ENCODE data around the gene TBCCD1. TPM values are rescaled to one million over a fixed set of nuclear protein-coding genes. Genes with fewer than 3 reads are reported as not detected.

The TBCCD1 gene
- total and polyA plus RNA-seq, 2 experiments from 2014 or later, result 5.8 to 16.7 TPM

DNA sequence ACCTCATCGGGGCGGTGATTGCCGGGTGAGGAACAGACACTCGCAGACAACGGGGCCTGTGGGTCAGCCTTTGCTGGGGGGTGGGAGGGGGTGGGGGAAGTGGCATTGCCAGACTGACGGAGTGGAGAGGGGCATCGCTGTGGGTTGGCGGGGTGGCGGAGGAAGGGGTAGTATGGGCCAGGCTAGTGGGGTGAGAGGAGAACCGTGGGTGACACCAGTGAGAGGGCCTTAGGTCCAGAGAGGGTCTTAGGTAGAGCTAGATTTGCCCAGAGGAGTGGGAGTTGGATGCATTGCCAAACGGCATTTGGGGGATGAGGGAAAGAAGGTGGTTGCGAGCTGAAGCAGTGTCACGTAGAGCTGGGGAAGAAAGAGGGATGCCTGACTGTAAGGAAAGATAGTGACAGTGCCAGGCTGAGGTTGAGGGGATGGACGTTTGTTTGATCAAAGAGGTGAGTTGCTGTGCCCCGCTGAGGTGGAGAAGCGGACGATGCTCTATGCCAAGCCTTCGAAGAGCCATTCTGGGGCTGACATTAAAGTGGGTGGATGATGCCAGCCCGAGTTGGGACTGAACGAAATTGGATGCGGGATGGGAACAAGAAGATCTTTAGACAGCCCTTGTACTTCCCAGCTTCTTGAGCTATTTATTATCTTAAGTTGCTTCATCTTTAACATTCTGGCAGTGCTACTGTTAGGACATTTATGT, 4.0 kb upstream of the TBCCD1 start (continued):
- TF ChIP-seq, protein P1, sequence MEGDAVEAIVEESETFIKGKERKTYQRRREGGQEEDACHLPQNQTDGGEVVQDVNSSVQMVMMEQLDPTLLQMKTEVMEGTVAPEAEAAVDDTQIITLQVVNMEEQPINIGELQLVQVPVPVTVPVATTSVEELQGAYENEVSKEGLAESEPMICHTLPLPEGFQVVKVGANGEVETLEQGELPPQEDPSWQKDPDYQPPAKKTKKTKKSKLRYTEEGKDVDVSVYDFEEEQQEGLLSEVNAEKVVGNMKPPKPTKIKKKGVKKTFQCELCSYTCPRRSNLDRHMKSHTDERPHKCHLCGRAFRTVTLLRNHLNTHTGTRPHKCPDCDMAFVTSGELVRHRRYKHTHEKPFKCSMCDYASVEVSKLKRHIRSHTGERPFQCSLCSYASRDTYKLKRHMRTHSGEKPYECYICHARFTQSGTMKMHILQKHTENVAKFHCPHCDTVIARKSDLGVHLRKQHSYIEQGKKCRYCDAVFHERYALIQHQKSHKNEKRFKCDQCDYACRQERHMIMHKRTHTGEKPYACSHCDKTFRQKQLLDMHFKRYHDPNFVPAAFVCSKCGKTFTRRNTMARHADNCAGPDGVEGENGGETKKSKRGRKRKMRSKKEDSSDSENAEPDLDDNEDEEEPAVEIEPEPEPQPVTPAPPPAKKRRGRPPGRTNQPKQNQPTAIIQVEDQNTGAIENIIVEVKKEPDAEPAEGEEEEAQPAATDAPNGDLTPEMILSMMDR (conservative IDR thresholded peaks at IDR 0.05; ENCODE audit: low read depth in 2 of 2), result no peak
- no peak for TF ChIP-seq ZNF114 (CRISPR knock-in tag; IDR thresholded peaks at IDR 0.05)
- no peak for TF ChIP-seq STAT1 (IDR thresholded peaks at IDR 0.05; ENCODE audit: unreplicated experiment)

DNA sequence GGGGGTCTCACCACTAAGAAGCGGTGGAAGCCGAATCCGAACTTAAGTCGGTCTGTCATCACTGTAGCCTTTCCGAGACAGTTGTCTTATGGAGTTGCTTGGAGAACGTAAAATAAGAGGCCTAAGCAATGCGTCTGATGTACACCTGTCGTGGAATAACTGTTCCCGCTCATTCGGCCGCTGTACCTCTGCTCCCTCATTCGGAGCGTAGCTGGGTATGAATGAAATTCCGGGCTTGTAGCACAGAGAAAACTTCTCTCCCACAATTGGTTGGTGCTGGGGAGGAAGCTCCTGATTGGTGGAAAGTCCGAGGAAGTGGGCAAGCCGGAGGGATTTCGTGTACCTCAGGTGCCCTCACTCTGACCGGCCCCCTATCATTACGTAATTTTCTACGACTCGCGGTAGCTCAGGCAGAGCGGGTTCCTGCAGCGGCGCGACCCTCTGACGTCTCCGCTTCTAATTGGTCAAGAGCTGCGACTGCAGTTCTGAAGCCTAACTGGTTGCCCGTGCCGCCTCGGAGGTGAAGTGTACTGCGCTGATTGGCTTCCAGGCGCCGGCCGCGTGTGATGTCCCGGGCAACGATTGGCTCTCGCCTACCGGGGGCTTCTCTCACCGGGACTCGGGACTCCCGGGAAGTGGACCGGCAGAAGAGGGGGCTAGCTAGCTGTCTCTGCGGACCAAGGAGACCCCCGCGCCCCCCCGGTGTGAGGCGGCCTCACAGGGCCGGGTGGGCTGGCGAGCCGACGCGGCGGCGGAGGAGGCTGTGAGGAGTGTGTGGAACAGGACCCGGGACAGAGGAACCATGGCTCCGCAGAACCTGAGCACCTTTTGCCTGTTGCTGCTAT, 3.2 kb upstream of the TBCCD1 start, which contains the start of gene DNAJB11:
Gene DNAJB11, plus strand, starts transcription at position 625 of the 845 bp plus-strand sequence. Its CDS starts 178 bp downstream, at position 803.
- DNase-seq (ENCODE audit: low spot score), result peak; percentile 100
- no peaks in the 10 kb centered on the region for H3K9me2 ChIP-seq (ENCODE audit: insufficient read depth)
- H3F3A ChIP-seq (replicated peaks; ENCODE audit: low read depth), result peaks cover 2% of the 10 kb centered on the region; the same call in 1 of the 2 replicates
- peak within 1 kb of the TSS; percentile 70; the same call in 1 of the 2 replicates for H3K27ac ChIP-seq (ENCODE audit: low read depth)
- peak within 1 kb of the TSS; percentile 94 for H3K4me2 ChIP-seq
- peaks cover 7% of the 10 kb centered on the region for H3K27me3 Mint-ChIP-seq (ENCODE audit: insufficient read depth, low read depth, poor library complexity)
- peak within 1 kb of the TSS; percentile 98 for H3K27ac Mint-ChIP-seq
- no peak within 1 kb of the TSS for H2AFZ ChIP-seq
- peak; percentile 84 for ATAC-seq
- H4K20me1 ChIP-seq (replicated peaks; ENCODE audit: insufficient read depth), result peaks cover 3% of the 10 kb centered on the region; the same call in 1 of the 2 replicates
- H3K36me3 Mint-ChIP-seq (ENCODE audit: low read depth), result peaks cover 24% of the 10 kb centered on the region; the same call in 2 of the 3 replicates
- no peaks in the 10 kb centered on the region for H3K27me3 ChIP-seq (ENCODE audit: insufficient read depth)
- no peaks in the 10 kb centered on the region for H3K9me3 Mint-ChIP-seq
- peaks cover 35% of the 10 kb centered on the region for H3K79me2 ChIP-seq (replicated peaks; ENCODE audit: insufficient read depth)
- H3K36me3 ChIP-seq (ENCODE audit: insufficient read depth), result peaks cover 32% of the 10 kb centered on the region
- peak within 1 kb of the TSS; percentile 88 for H3K4me3 Mint-ChIP-seq
- H3K4me1 ChIP-seq (ENCODE audit: insufficient read depth), result peaks cover 25% of the 10 kb centered on the region
- peak within 1 kb of the TSS; percentile 75 for H3K4me3 ChIP-seq
- peaks cover 21% of the 10 kb centered on the region for H3K4me1 Mint-ChIP-seq
- TF ChIP-seq ZNF331 (CRISPR knock-in tag; IDR thresholded peaks at IDR 0.05; ENCODE audit: low read depth) (no peak), NANOG (IDR thresholded peaks at IDR 0.05; ENCODE audit: borderline replicate concordance) (no peak), EZH2 (IDR thresholded peaks at IDR 0.05; ENCODE audit: low read depth, unreplicated experiment) (no peak)
- TF ChIP-seq, protein P1 (conservative IDR thresholded peaks at IDR 0.05; ENCODE audit: low read depth in 2 of 2), result no peak
- TF ChIP-seq, protein P2, sequence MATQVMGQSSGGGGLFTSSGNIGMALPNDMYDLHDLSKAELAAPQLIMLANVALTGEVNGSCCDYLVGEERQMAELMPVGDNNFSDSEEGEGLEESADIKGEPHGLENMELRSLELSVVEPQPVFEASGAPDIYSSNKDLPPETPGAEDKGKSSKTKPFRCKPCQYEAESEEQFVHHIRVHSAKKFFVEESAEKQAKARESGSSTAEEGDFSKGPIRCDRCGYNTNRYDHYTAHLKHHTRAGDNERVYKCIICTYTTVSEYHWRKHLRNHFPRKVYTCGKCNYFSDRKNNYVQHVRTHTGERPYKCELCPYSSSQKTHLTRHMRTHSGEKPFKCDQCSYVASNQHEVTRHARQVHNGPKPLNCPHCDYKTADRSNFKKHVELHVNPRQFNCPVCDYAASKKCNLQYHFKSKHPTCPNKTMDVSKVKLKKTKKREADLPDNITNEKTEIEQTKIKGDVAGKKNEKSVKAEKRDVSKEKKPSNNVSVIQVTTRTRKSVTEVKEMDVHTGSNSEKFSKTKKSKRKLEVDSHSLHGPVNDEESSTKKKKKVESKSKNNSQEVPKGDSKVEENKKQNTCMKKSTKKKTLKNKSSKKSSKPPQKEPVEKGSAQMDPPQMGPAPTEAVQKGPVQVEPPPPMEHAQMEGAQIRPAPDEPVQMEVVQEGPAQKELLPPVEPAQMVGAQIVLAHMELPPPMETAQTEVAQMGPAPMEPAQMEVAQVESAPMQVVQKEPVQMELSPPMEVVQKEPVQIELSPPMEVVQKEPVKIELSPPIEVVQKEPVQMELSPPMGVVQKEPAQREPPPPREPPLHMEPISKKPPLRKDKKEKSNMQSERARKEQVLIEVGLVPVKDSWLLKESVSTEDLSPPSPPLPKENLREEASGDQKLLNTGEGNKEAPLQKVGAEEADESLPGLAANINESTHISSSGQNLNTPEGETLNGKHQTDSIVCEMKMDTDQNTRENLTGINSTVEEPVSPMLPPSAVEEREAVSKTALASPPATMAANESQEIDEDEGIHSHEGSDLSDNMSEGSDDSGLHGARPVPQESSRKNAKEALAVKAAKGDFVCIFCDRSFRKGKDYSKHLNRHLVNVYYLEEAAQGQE (IDR thresholded peaks at IDR 0.05; ENCODE audit: unreplicated experiment), result no peak
- TF ChIP-seq, protein P3, sequence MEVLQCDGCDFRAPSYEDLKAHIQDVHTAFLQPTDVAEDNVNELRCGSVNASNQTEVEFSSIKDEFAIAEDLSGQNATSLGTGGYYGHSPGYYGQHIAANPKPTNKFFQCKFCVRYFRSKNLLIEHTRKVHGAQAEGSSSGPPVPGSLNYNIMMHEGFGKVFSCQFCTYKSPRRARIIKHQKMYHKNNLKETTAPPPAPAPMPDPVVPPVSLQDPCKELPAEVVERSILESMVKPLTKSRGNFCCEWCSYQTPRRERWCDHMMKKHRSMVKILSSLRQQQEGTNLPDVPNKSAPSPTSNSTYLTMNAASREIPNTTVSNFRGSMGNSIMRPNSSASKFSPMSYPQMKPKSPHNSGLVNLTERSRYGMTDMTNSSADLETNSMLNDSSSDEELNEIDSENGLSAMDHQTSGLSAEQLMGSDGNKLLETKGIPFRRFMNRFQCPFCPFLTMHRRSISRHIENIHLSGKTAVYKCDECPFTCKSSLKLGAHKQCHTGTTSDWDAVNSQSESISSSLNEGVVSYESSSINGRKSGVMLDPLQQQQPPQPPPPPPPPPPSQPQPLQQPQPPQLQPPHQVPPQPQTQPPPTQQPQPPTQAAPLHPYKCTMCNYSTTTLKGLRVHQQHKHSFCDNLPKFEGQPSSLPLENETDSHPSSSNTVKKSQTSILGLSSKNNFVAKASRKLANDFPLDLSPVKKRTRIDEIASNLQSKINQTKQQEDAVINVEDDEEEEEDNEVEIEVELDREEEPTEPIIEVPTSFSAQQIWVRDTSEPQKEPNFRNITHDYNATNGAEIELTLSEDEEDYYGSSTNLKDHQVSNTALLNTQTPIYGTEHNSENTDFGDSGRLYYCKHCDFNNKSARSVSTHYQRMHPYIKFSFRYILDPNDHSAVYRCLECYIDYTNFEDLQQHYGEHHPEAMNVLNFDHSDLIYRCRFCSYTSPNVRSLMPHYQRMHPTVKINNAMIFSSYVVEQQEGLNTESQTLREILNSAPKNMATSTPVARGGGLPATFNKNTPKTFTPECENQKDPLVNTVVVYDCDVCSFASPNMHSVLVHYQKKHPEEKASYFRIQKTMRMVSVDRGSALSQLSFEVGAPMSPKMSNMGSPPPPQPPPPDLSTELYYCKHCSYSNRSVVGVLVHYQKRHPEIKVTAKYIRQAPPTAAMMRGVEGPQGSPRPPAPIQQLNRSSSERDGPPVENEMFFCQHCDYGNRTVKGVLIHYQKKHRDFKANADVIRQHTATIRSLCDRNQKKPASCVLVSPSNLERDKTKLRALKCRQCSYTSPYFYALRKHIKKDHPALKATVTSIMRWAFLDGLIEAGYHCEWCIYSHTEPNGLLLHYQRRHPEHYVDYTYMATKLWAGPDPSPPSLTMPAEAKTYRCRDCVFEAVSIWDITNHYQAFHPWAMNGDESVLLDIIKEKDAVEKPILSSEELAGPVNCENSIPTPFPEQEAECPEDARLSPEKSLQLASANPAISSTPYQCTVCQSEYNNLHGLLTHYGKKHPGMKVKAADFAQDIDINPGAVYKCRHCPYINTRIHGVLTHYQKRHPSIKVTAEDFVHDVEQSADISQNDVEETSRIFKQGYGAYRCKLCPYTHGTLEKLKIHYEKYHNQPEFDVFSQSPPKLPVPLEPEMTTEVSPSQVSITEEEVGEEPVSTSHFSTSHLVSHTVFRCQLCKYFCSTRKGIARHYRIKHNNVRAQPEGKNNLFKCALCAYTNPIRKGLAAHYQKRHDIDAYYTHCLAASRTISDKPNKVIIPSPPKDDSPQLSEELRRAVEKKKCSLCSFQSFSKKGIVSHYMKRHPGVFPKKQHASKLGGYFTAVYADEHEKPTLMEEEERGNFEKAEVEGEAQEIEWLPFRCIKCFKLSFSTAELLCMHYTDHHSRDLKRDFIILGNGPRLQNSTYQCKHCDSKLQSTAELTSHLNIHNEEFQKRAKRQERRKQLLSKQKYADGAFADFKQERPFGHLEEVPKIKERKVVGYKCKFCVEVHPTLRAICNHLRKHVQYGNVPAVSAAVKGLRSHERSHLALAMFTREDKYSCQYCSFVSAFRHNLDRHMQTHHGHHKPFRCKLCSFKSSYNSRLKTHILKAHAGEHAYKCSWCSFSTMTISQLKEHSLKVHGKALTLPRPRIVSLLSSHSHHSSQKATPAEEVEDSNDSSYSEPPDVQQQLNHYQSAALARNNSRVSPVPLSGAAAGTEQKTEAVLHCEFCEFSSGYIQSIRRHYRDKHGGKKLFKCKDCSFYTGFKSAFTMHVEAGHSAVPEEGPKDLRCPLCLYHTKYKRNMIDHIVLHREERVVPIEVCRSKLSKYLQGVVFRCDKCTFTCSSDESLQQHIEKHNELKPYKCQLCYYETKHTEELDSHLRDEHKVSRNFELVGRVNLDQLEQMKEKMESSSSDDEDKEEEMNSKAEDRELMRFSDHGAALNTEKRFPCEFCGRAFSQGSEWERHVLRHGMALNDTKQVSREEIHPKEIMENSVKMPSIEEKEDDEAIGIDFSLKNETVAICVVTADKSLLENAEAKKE (CRISPR knock-in tag; IDR thresholded peaks at IDR 0.05), result no peak

Measured in GM23338 (cell line).